CD4-positive, alpha-beta memory T cell (primary cell): ENCODE measurements around the gene CGN. TPM values are rescaled to one million over a fixed set of nuclear protein-coding genes. Genes with fewer than 3 reads are reported as not detected.

Experiments used
- CTCF ChIA-PET: fragments of 350-600 bp; sonication (Branson Sonifier 250); formaldehyde crosslinking; loops from one replicate; lab custom pipeline; 2021; ENCODE audit warnings: inconsistent platforms; ENCODE audit not compliant: partially characterized antibody; lab: Charles Lee
- POLR2A ChIA-PET: fragments of 350-600 bp; sonication (Branson Sonifier 250); formaldehyde crosslinking; loops from one replicate; lab custom pipeline; 2021; ENCODE audit not compliant: partially characterized antibody; lab: Charles Lee
- DNase-seq, 5 donors: peaks; one replicate each; pipeline versions ENCODE4 v3.0.0 to v3.0.0-alpha.2; 2020 to 2022; ENCODE audit warnings: mixed read lengths in 1 of 5
- H3K27ac ChIP-seq: one replicate; pipeline ENCODE4 v1.7.0; 2013; ENCODE audit warnings: low read depth, low read length
- H3K27me3 ChIP-seq: 2 replicates; pipeline ENCODE4 v1.7.0; 2013; ENCODE audit warnings: mild to moderate bottlenecking, low read length, moderate library complexity; ENCODE audit not compliant: insufficient read depth
- H3K36me3 ChIP-seq: 2 replicates; pipeline ENCODE4 v1.7.0; 2013; ENCODE audit warnings: mild to moderate bottlenecking, low read length, moderate library complexity; ENCODE audit not compliant: insufficient read depth
- H3K4me1 ChIP-seq: 2 replicates; pipeline ENCODE4 v1.7.0; 2013; ENCODE audit warnings: mild to moderate bottlenecking, low read length, moderate library complexity; ENCODE audit not compliant: insufficient read depth
- H3K4me3 ChIP-seq, 2 donors: one replicate each; pipeline ENCODE4 v1.7.0; 2013; ENCODE audit warnings: low read length in 2 of 2, mild to moderate bottlenecking in 1 of 2
- H3K9me3 ChIP-seq, 2 donors: one replicate each; pipeline ENCODE4 v1.7.0; 2013; ENCODE audit warnings: low read length in 2 of 2, control low read depth in 1 of 2; ENCODE audit not compliant: control insufficient read depth in 1 of 2
- H3K27ac Mint-ChIP-seq, 7 donors: one replicate each; pipeline ENCODE4 v1.8.0; 2020 to 2021; ENCODE audit warnings: mixed read lengths in 7 of 7, mild to moderate bottlenecking in 6 of 7, inconsistent platforms in 3 of 7, moderate library complexity in 3 of 7
- H3K27me3 Mint-ChIP-seq, 2 donors: one replicate each; pipeline ENCODE4 v1.8.0; 2020 to 2021; ENCODE audit warnings: mixed read lengths in 2 of 2
- H3K36me3 Mint-ChIP-seq, 2 donors: one replicate each; pipeline ENCODE4 v1.8.0; 2020 to 2021; ENCODE audit warnings: mixed read lengths in 2 of 2, inconsistent platforms in 1 of 2, mild to moderate bottlenecking in 1 of 2
- H3K4me1 Mint-ChIP-seq, 4 donors: one replicate each; pipeline ENCODE4 v1.8.0; 2020 to 2021; ENCODE audit warnings: mixed read lengths in 4 of 4, mild to moderate bottlenecking in 1 of 4
- H3K4me3 Mint-ChIP-seq, 8 donors: one replicate each; pipeline ENCODE4 v1.8.0; 2020 to 2021; ENCODE audit warnings: mixed read lengths in 8 of 8, mild to moderate bottlenecking in 7 of 8, moderate library complexity in 6 of 8, inconsistent platforms in 3 of 8
- H3K9me3 Mint-ChIP-seq, 8 donors: one replicate each; pipeline ENCODE4 v1.8.0; 2020 to 2021; ENCODE audit warnings: mixed read lengths in 8 of 8, mild to moderate bottlenecking in 5 of 8, inconsistent platforms in 3 of 8, moderate library complexity in 1 of 8
- intact Hi-C: fragments of 100-400 bp; cut with micrococcal nuclease; formaldehyde crosslinking; loops from one replicate; pipeline ENCODE4 v1.15.1; 2023
- polyA plus RNA-seq, 2 donors: library from polyadenylated mRNA; unstranded; fragments of 300-500 nt; fragmentation: Illumina TruSeq; gene quantifications; one replicate each; pipeline ENCODE4 v1.2.3, GENCODE V29; 2021
- total RNA-seq, 2 experiments: library from RNA; stranded (reverse); gene quantifications; one replicate each; pipeline ENCODE4 v1.2.3, GENCODE V29; 2021

The CGN gene
- total RNA-seq (1 to 10 TPM in 1 of 2 experiments, under 1 TPM in 1; 0.81 to 1.4 TPM), polyA plus RNA-seq (1 to 10 TPM in 1 of 2 donors, not detected in 1; 1.0 TPM)

- intact Hi-C loops, result loop anchor here (1.0 to 5.0 kb wide), 6 partner anchors 30 to 230 kb away; partner anchors contain the start of genes POGZ, SNX27 and TUFT1
- peak within 1 kb of the TSS; percentile 69 to 96 (median 91) for H3K27ac Mint-ChIP-seq
- H3K4me1 Mint-ChIP-seq, result peaks cover 13 to 39% (median 25%) of the 10 kb centered on the region in 4 donors
- H3K9me3 Mint-ChIP-seq, result no peaks in the 10 kb centered on the region
- Histone ChIP-seq H3K9me3 (no peaks in the 10 kb centered on the region), H3K36me3 (no peaks in the 10 kb centered on the region), H3K27ac (peak within 1 kb of the TSS; percentile 53), H3K4me3 (peak within 1 kb of the TSS; percentile 65 to 84), H3K27me3 (no peaks in the 10 kb centered on the region), H3K4me1 (peaks cover 31% of the 10 kb centered on the region)
- CTCF ChIA-PET, result interaction anchor here (0.9 to 2.0 kb wide), 4 partner anchors 11 to 51 kb away, joined by 3 to 7 read pairs (median 4); partner anchors contain the start of gene TUFT1
- H3K27me3 Mint-ChIP-seq, result no peaks in the 10 kb centered on the region
- peak; percentile 86 to 92 (median 86) for DNase-seq
- H3K36me3 Mint-ChIP-seq, result peaks cover 0 to 2% of the 10 kb centered on the region in 2 donors
- POLR2A ChIA-PET, result interaction anchor here (0.6 to 1.5 kb wide), 7 partner anchors 12 to 454 kb away, joined by 3 to 4 read pairs (median 3); partner anchors contain the start of gene TUFT1
- peak within 1 kb of the TSS; percentile 89 to 98 (median 93) for H3K4me3 Mint-ChIP-seq
Measured at GRCh38 chr1:151510957-151511635, at the start of gene CGN. TSS of gene CGN (plus strand) at chr1:151511387. CDS start at chr1:151518520, 7,133 bp downstream.

GRCh38 chr1:151461694-151462093 lies 49.5 kb upstream of the CGN start:
- intact Hi-C loops, result no loop called here
- Mint-ChIP-seq H3K27me3 (peaks cover 22 to 27% of the 10 kb centered on the region in 2 donors), H3K4me3 (no peak overlapping the region), H3K36me3 (peaks cover 0 to 10% of the 10 kb centered on the region in 2 donors), H3K9me3 (peaks cover 0 to 2% (median 0%) of the 10 kb centered on the region in 8 donors), H3K4me1 (peaks cover 8 to 17% (median 11%) of the 10 kb centered on the region in 4 donors), H3K27ac (peak overlapping the region in 2 of 7 donors; percentile 34 to 48)
- no peak for DNase-seq
- Histone ChIP-seq H3K9me3 (no peaks in the 10 kb centered on the region), H3K4me1 (peaks cover 16% of the 10 kb centered on the region), H3K36me3 (no peaks in the 10 kb centered on the region), H3K27me3 (no peaks in the 10 kb centered on the region), H3K4me3 (no peak overlapping the region), H3K27ac (no peak overlapping the region)
- ChIA-PET POLR2A (interaction anchor here (0.8 kb wide), 1 partner anchor 18 kb away, joined by 3 read pairs; no protein-coding TSS in a partner anchor), CTCF (no interaction called here)

- POLR2A ChIA-PET, result interaction anchor here (1.2 kb wide), 1 partner anchor 46 kb away, joined by 4 read pairs; the partner anchor contains the start of gene CGN
- CTCF ChIA-PET, result interaction anchor here (0.9 to 1.6 kb wide), 2 partner anchors 10 to 19 kb away, joined by 3 to 4 read pairs; no protein-coding TSS in a partner anchor
- no peak for DNase-seq
- Mint-ChIP-seq H3K27me3 (peaks cover 22 to 29% of the 10 kb centered on the region in 2 donors), H3K27ac (no peak overlapping the region), H3K9me3 (no peaks in the 10 kb centered on the region), H3K4me3 (no peak overlapping the region), H3K4me1 (peaks cover 0 to 1% (median under 1%) of the 10 kb centered on the region in 4 donors), H3K36me3 (no peaks in the 10 kb centered on the region)
- Histone ChIP-seq H3K9me3 (no peaks in the 10 kb centered on the region), H3K4me3 (no peak overlapping the region), H3K27me3 (no peaks in the 10 kb centered on the region), H3K27ac (no peak overlapping the region), H3K36me3 (no peaks in the 10 kb centered on the region), H3K4me1 (no peaks in the 10 kb centered on the region)
- intact Hi-C loops, result no loop called here
Measured at GRCh38 chr1:151465026-151465425, 46.2 kb upstream of the CGN start.

- Mint-ChIP-seq H3K27ac (peak overlapping the region; percentile 9 to 84 (median 69)), H3K9me3 (no peaks in the 10 kb centered on the region), H3K36me3 (no peaks in the 10 kb centered on the region), H3K27me3 (peaks cover 1 to 6% of the 10 kb centered on the region in 2 donors), H3K4me3 (peak overlapping the region; percentile 62 to 88 (median 80)), H3K4me1 (peaks cover 0 to 18% (median 7%) of the 10 kb centered on the region in 4 donors)
- H3K9me3 ChIP-seq, result no peaks in the 10 kb centered on the region
- H3K4me1 ChIP-seq, result no peaks in the 10 kb centered on the region
- peak overlapping the region; percentile 35 for H3K27ac ChIP-seq
- peak overlapping the region in 1 of 2 donors; percentile 50 for H3K4me3 ChIP-seq
- H3K27me3 ChIP-seq, result no peaks in the 10 kb centered on the region
- POLR2A ChIA-PET, result interaction anchor here (0.5 to 4.3 kb wide), 3 partner anchors 15 to 67 kb away, joined by 3 to 38 read pairs (median 5); partner anchors contain the start of genes POGZ and TUFT1
- CTCF ChIA-PET, result interaction anchor here (1.1 to 1.8 kb wide), 2 partner anchors 10 to 29 kb away, joined by 3 to 6 read pairs; no protein-coding TSS in a partner anchor
- intact Hi-C loops, result loop anchor here (1.0 to 5.0 kb wide), 2 partner anchors 14 to 39 kb away; partner anchors contain the start of genes CGN and POGZ
- DNase-seq, result peak in 4 of 5 donors; percentile 24 to 64 (median 34)
- no peaks in the 10 kb centered on the region for H3K36me3 ChIP-seq
Measured at GRCh38 chr1:151472856-151473731, 38.1 kb upstream of the CGN start.

GRCh38 chr1:151474745-151475144 lies 36.4 kb upstream of the CGN start:
- no peak overlapping the region for H3K4me3 ChIP-seq
- no peaks in the 10 kb centered on the region for H3K36me3 Mint-ChIP-seq
- CTCF ChIA-PET, result interaction anchor here (1.1 to 1.8 kb wide), 4 partner anchors 9 to 119 kb away, joined by 4 to 7 read pairs (median 5); no protein-coding TSS in a partner anchor
- POLR2A ChIA-PET, result interaction anchor here (1.2 to 4.3 kb wide), 2 partner anchors 11 to 17 kb away, joined by 3 to 38 read pairs; partner anchors contain the start of gene POGZ
- no peak overlapping the region for H3K27ac ChIP-seq
- H3K4me1 Mint-ChIP-seq, result peaks cover 0 to 18% (median 7%) of the 10 kb centered on the region in 4 donors
- no peaks in the 10 kb centered on the region for H3K4me1 ChIP-seq
- no peaks in the 10 kb centered on the region for H3K36me3 ChIP-seq
- no peak overlapping the region for H3K27ac Mint-ChIP-seq
- H3K4me3 Mint-ChIP-seq, result peak overlapping the region in 1 of 8 donors; percentile 25
- H3K27me3 Mint-ChIP-seq, result peaks cover 0 to 5% of the 10 kb centered on the region in 2 donors
- H3K9me3 Mint-ChIP-seq, result no peaks in the 10 kb centered on the region
- intact Hi-C loops, result loop anchor here (5.0 kb wide), 1 partner anchor 38 kb away; the partner anchor contains the start of gene CGN
- no peaks in the 10 kb centered on the region for H3K9me3 ChIP-seq
- DNase-seq, result no peak
- no peaks in the 10 kb centered on the region for H3K27me3 ChIP-seq

GRCh38 chr1:151475175-151475574 lies 36.0 kb upstream of the CGN start:
- ChIA-PET POLR2A (interaction anchor here (1.2 to 4.3 kb wide), 2 partner anchors 11 to 17 kb away, joined by 3 to 38 read pairs; partner anchors contain the start of gene POGZ), CTCF (interaction anchor here (1.1 to 1.8 kb wide), 4 partner anchors 10 to 118 kb away, joined by 4 to 7 read pairs (median 5); no protein-coding TSS in a partner anchor)
- Mint-ChIP-seq H3K27ac (no peak overlapping the region), H3K4me1 (peaks cover 0 to 18% (median 7%) of the 10 kb centered on the region in 4 donors), H3K36me3 (no peaks in the 10 kb centered on the region), H3K9me3 (no peaks in the 10 kb centered on the region), H3K4me3 (no peak overlapping the region), H3K27me3 (peaks cover 0 to 5% of the 10 kb centered on the region in 2 donors)
- Histone ChIP-seq H3K4me1 (no peaks in the 10 kb centered on the region), H3K36me3 (no peaks in the 10 kb centered on the region), H3K27ac (no peak overlapping the region), H3K4me3 (no peak overlapping the region), H3K9me3 (no peaks in the 10 kb centered on the region), H3K27me3 (no peaks in the 10 kb centered on the region)
- intact Hi-C loops, result no loop called here
- no peak for DNase-seq
